SK-N-SH (cell line): Measurements from ENCODE around the gene SH3BGRL3. TPM values are rescaled to one million over a fixed set of nuclear protein-coding genes. Genes with fewer than 3 reads are reported as not detected.

Source experiments
- CTCF ChIA-PET: fragments of 300-600, 350-600 bp; formaldehyde crosslinking; extraction: SDS; loops from one replicate; lab custom pipeline; 2021; lab: Yijun Ruan, JAX
- POLR2A ChIA-PET: fragments of 350-600 bp; sonication (Branson Sonifier 250); formaldehyde crosslinking; extraction: SDS; loops from one replicate; lab custom pipeline; 2020; ENCODE audit warnings: antibody characterized with exemption, inconsistent platforms; lab: Yijun Ruan, JAX
- DNase-seq: peaks from one replicate; pipeline ENCODE4 v3.0.0; 2012
- H2AFZ ChIP-seq: fragments of 200-600 bp; sonication (generic); 2 replicates; pipeline ENCODE4 v1.8.1; 2016; ENCODE audit warnings: antibody characterized with exemption, mild to moderate bottlenecking, low read depth
- H3F3A ChIP-seq: fragments of 200-600 bp; sonication (generic); replicated peaks from 2 replicates; pipeline ENCODE3; 2016; ENCODE audit warnings: antibody characterized with exemption, mild to moderate bottlenecking; ENCODE audit not compliant: insufficient read depth
- H3K27ac ChIP-seq, 2 experiments: fragments of 200-500 bp in 1 of 2; fragments of 200-600 bp in 1 of 2; sonication (Bioruptor generic) in 1 of 2; sonication (generic), shearing (Covaris generic) in 1 of 2; 2 replicates each; pipeline versions ENCODE4 v1.5.1 to v1.6.1; 2014 to 2016; ENCODE audit warnings: low read depth in 2 of 2, inconsistent platforms in 1 of 2, low read length in 1 of 2, mild to moderate bottlenecking in 1 of 2, mixed read lengths in 1 of 2
- H3K27me3 ChIP-seq: fragments of 200-600 bp; sonication (generic), shearing (Covaris generic); 2 replicates; pipeline ENCODE4 v1.6.1; 2016; ENCODE audit warnings: mixed run types; ENCODE audit not compliant: insufficient read depth
- H3K36me3 ChIP-seq, 2 experiments: fragments of 200-500 bp in 1 of 2; fragments of 200-600 bp in 1 of 2; sonication (Bioruptor generic) in 1 of 2; sonication (generic) in 1 of 2; replicated peaks in 1 of 2; 2 replicates each; pipeline versions ENCODE3 to v1.5.1; 2014 to 2016; ENCODE audit warnings: low read length in 1 of 2, mild to moderate bottlenecking in 1 of 2; ENCODE audit not compliant: insufficient read depth in 2 of 2, control insufficient read depth in 1 of 2
- H3K4me1 ChIP-seq, 2 experiments: fragments of 200-500 bp in 1 of 2; fragments of 200-600 bp in 1 of 2; sonication (Bioruptor generic) in 1 of 2; sonication (generic), shearing (Covaris generic) in 1 of 2; 2 replicates each; pipeline versions ENCODE4 v1.5.1 to v1.6.1; 2014 to 2016; ENCODE audit warnings: low read depth in 1 of 2, low read length in 1 of 2, mixed run types in 1 of 2; ENCODE audit not compliant: insufficient read depth in 2 of 2, control insufficient read depth in 1 of 2
- H3K4me2 ChIP-seq: fragments of 200-600 bp; sonication (generic), shearing (Covaris generic); 2 replicates; pipeline ENCODE4 v1.6.1; 2017; ENCODE audit warnings: mixed run types
- H3K4me3 ChIP-seq, 2 experiments: fragments of 200-500 bp in 1 of 2; fragments of 200-600 bp in 1 of 2; sonication (Bioruptor generic) in 1 of 2; sonication (generic), shearing (Covaris generic) in 1 of 2; 2 replicates each; pipeline versions ENCODE4 v1.5.1 to v1.8.1; 2014 to 2016; ENCODE audit warnings: low read depth in 2 of 2, inconsistent platforms in 1 of 2, low read length in 1 of 2, mild to moderate bottlenecking in 1 of 2, mixed read lengths in 1 of 2, moderate library complexity in 1 of 2
- H3K79me2 ChIP-seq: fragments of 200-600 bp; sonication (generic); 2 replicates; pipeline ENCODE4 v1.8.1; 2017; ENCODE audit warnings: mild to moderate bottlenecking; ENCODE audit not compliant: insufficient read depth
- H3K9ac ChIP-seq: fragments of 200-600 bp; sonication (generic); 2 replicates; pipeline ENCODE4 v1.6.1; 2017; ENCODE audit warnings: mixed run types
- H3K9me2 ChIP-seq: fragments of 200-600 bp; sonication (generic); 2 replicates; pipeline ENCODE4 v1.6.1; 2017; ENCODE audit warnings: mixed run types
- H3K9me3 ChIP-seq: fragments of 200-600 bp; sonication (generic); 2 replicates; pipeline ENCODE4 v1.6.1; 2017; ENCODE audit warnings: mixed run types, mild to moderate bottlenecking, moderate library complexity
- H4K20me1 ChIP-seq: fragments of 200-600 bp; sonication (generic); 2 replicates; pipeline ENCODE4 v1.6.1; 2017; ENCODE audit warnings: mild to moderate bottlenecking, mixed run types; ENCODE audit not compliant: insufficient read depth
- CHD2 ChIP-seq: fragments of 150-350 bp; IDR thresholded peaks from 2 replicates; pipeline ENCODE4 v1.6.1; 2018; ENCODE audit warnings: low read length; ENCODE audit not compliant: partially characterized antibody
- CTCF ChIP-seq: fragments of 200-600 bp; sonication (generic); IDR thresholded peaks from 2 replicates; pipeline ENCODE4 v1.6.1; 2017; ENCODE audit warnings: antibody characterized with exemption, mild to moderate bottlenecking, moderate library complexity
- ELF1 ChIP-seq: IDR thresholded peaks from 2 replicates; pipeline ENCODE4 v1.4.0; 2012
- EP300 ChIP-seq, 2 experiments: IDR thresholded peaks; 2 replicates each; pipeline versions ENCODE4 v1.4.0 to v1.6.1; 2012; ENCODE audit warnings: borderline replicate concordance in 1 of 2, low read depth in 1 of 2, low read length in 1 of 2
- EZH2phosphoT487 ChIP-seq: fragments of 200-600 bp; sonication (generic); IDR thresholded peaks from 2 replicates; pipeline ENCODE4 v1.6.1; 2017; ENCODE audit warnings: low read depth, mixed run types, mild to moderate bottlenecking, antibody characterized with exemption, moderate library complexity, borderline replicate concordance
- FOXJ3 ChIP-seq: sonication (generic); formaldehyde crosslinking; IDR thresholded peaks from 2 replicates; pipeline ENCODE4 v1.5.1; 2020; ENCODE audit warnings: mild to moderate bottlenecking, missing genetic modification reagents
- GATA2 ChIP-seq: sonication (generic); formaldehyde crosslinking; IDR thresholded peaks from 2 replicates; pipeline ENCODE4 v1.5.0; 2020; ENCODE audit warnings: mild to moderate bottlenecking, missing genetic modification reagents
- IRF3 ChIP-seq: fragments of 150-350 bp; IDR thresholded peaks from 2 replicates; pipeline ENCODE4 v1.6.1; 2016; ENCODE audit warnings: mild to moderate bottlenecking, low read depth, low read length
- MAX ChIP-seq: IDR thresholded peaks from 2 replicates; pipeline ENCODE4 v1.4.0; 2012; ENCODE audit warnings: low read depth
- RAD21 ChIP-seq: IDR thresholded peaks from 2 replicates; pipeline ENCODE4 v1.6.1; 2012; ENCODE audit warnings: mild to moderate bottlenecking, low read length
- RCOR1 ChIP-seq: fragments of 150-350 bp; IDR thresholded peaks from 2 replicates; pipeline ENCODE4 v1.6.1; 2017; ENCODE audit warnings: antibody characterized with exemption, low read length
- REST ChIP-seq: IDR thresholded peaks from 2 replicates; pipeline ENCODE4 v1.6.1; 2012; ENCODE audit warnings: mild to moderate bottlenecking, low read depth, low read length, moderate library complexity
- RFX5 ChIP-seq: IDR thresholded peaks from 2 replicates; pipeline ENCODE4 v1.6.1; 2012; ENCODE audit warnings: mild to moderate bottlenecking, improper control_type of control experiment, low read length
- RXRA ChIP-seq: IDR thresholded peaks from 2 replicates; pipeline ENCODE4 v1.4.0; 2012; ENCODE audit warnings: low read depth, mild to moderate bottlenecking, borderline replicate concordance
- TCF12 ChIP-seq: IDR thresholded peaks from 2 replicates; pipeline ENCODE4 v1.4.0; 2012
- USF1 ChIP-seq: IDR thresholded peaks from 2 replicates; pipeline ENCODE4 v1.4.0; 2012; ENCODE audit warnings: low read depth, borderline replicate concordance
- USF2 ChIP-seq: fragments of 150-350 bp; IDR thresholded peaks from 2 replicates; pipeline ENCODE4 v1.6.1; 2017; ENCODE audit warnings: antibody characterized with exemption, low read length, low read depth, borderline replicate concordance
- YY1 ChIP-seq: IDR thresholded peaks from 2 replicates; pipeline ENCODE4 v1.4.0; 2012; ENCODE audit warnings: low read depth, mild to moderate bottlenecking
- ZBTB33 ChIP-seq: IDR thresholded peaks from 2 replicates; pipeline ENCODE4 v1.4.0; 2012; ENCODE audit warnings: low read depth, borderline replicate concordance
- WGBS: methylation state at CpG from one replicate; pipeline ENCODE4 v1.1.6; 2017; ENCODE audit warnings: low lambda C conversion rate; 5-methylcytosine and 5-hydroxymethylcytosine counted together
- polyA plus RNA-seq, 3 experiments: library from polyadenylated mRNA; depleted of rRNA; stranded (reverse); fragments of >200 nt; gene quantifications; 2 replicates each; pipeline ENCODE4 v1.2.3, GENCODE V29; 2012

SH3BGRL3 gene
- polyA plus RNA-seq, 1 of the 3 experiments (the other 2 are of a cell fraction): 202 TPM

- Histone ChIP-seq H3K36me3 (no peaks in the 10 kb centered on the region), H3K4me2 (no peak overlapping the region), H4K20me1 (no peaks in the 10 kb centered on the region), H3K4me3 (no peak overlapping the region), H3K27ac (no peak overlapping the region), H3K27me3 (no peaks in the 10 kb centered on the region), H3F3A (no peaks in the 10 kb centered on the region), H3K9ac (no peak overlapping the region), H3K9me2 (no peaks in the 10 kb centered on the region), H3K79me2 (peaks cover 8% of the 10 kb centered on the region; the same call in 1 of the 2 replicates), H3K4me1 (peaks cover 0 to 2% of the 10 kb centered on the region in 2 experiments; a peak in 1 of 4 replicates), H2AFZ (no peak overlapping the region), H3K9me3 (no peaks in the 10 kb centered on the region)
- no peak for DNase-seq
- ChIA-PET CTCF (interaction anchor here (1.3 to 7.1 kb wide), 4 partner anchors 11 to 25 kb away, joined by 3 to 48 read pairs (median 5); no protein-coding TSS in a partner anchor), POLR2A (no interaction called here)
- TF ChIP-seq FOXJ3 (CRISPR knock-in tag) (no peak), EZH2phosphoT487 (no peak), EP300 (IDR thresholded peaks at IDR 0.05; ENCODE audit: borderline replicate concordance in 1 of 2, low read depth in 1 of 2, low read length in 1 of 2) (no peak), YY1 (no peak), CHD2 (no peak), ZBTB33 (no peak), TCF12 (no peak), USF2 (no peak), ELF1 (no peak), IRF3 (no peak), CTCF (no peak), RFX5 (no peak), RAD21 (no peak), RCOR1 (no peak), REST (no peak), MAX (no peak), USF1 (no peak), GATA2 (CRISPR knock-in tag) (no peak), RXRA (no peak)
- WGBS: 97% methylated on average over 6 of the region's 11 CpGs
Measured at GRCh38 chr1:26300578-26301275, 20.8 kb downstream of the SH3BGRL3 start.
